ENCODE measurements around the gene KCTD20.
"Not testable (repeated sequence)": the region's sequence is repeated elsewhere in the genome, so short reads cannot be mapped to it uniquely, and the experiment has no call there.

Gene KCTD20

DNA sequence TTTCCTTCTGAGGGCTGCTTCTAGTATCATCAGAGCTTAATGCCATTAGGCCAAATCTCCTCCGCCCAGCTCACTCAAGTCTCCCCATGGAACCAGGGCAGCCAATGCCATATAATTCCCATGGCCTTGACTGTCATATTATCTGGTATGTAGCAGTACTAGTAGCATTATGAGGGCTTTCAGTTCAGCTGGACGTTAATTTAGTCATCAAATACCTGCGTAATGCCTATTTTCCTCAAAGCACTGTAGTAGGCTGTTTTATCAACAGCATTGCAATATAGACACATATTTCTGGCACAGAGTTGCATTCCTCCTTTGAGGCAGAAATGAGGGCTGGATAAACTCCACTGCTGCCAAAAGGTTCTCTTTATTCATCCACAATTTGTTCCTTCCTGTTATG, 1.7 kb downstream of the KCTD20 start:
- DNase-seq (ENCODE audit: low spot score): peak; percentile 12

DNA sequence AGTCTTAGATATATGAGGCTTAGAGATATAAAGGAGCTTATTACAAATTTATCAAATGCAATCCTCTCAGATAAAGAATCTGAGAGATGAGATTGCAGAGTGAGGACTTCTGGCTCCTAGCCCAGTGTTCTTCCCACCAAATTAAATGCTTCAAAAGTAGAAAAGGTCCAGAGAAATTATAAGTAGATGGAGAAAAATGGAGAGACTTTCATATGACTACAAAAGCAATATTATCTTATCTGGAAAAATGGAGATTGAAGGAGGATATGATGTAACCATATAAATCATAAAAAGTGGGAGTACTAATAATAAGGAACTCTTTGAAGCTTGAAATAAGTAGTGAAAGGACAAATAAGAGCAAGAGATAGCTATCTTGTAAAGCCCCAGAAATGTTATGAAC, 2.8 kb downstream of the KCTD20 start:
- DNase-seq (ENCODE audit: low spot score): no peak

DNA sequence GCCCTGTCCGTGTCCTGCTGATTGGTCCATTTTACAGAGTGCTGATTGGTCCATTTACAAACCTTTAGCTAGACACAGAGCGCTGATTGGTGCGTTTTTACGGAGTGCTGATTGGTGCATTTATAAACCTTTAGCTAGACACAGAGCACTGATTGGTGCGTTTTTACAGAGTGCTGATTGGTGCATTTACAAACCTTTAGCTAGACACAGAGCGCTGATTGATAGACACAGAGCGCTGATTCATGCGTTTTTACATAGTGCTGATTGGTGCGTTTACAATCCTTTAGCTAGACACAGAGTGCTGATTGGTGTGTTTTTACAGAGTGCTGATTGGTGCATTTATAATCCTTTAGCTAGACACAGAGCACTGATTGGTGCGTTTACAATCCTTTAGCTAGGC, 6.4 kb downstream of the KCTD20 start:
- DNase-seq (ENCODE audit: low spot score): not testable (repeated sequence)

DNA sequence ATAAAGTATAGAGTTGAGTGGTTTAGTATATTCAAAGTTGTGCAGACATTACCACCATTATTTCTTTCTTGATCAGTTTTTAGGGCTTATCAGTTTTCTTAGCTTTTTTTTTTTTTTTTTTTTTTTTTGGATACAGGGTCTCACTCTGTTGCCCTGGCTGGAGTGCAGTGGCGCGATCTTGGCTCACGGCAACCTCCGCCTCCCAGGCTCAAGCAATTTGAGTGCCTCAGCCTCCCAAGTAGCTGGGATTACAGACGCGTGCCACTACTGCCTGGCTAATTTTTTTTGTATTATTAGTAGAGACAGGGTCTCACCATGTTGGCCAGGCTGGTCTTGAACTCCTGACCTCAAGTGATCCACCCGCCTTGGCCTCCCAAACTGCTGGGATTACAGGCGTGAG, 10.1 kb downstream of the KCTD20 start:
- DNase-seq (ENCODE audit: low spot score): not testable (repeated sequence)

DNA sequence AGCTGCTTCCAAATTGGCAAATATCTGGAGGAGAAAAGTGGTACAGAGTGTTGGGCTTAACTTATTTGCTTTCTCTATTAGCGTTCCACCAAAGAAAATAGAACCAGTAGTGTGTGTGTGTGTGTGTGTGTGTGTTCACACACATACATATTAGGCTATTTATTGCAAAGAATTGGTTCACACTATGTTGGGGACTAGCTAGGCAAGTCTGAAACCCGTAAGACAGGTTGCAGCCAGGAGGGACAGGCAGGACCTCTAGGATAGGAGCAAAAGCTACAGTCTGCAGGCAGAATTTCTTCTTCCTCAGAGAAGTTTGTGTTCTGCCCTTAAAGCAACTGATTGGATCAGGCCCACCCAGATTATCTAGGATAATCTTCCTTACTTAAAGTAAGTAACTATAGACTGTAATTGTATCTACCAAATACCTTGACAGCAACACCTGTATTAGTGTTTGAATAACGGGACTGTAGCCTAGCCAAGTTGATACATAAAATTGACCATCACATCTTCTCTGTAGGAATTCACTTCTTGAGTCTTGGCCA, 12.8 kb downstream of the KCTD20 start:
- no peak for DNase-seq (ENCODE audit: low spot score)

DNA sequence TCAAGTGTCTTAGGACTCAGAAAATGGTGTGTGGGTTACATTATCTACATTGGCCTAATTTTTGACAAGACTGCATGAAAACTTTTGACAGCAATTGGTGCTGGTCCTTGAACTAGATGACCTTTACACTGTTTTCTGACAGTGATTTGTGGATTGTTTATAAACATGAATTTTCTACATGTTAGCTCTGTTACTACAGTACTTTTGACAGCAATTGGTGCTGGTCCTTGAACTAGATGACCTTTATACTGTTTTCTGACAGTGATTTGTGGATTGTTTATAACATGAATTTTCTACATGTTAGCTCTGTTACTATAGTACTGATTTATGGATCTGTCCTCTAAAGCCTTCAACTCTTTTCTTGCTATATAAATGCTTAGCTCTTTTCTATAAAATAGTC, 16.7 kb downstream of the KCTD20 start:
- DNase-seq (ENCODE audit: low spot score): no peak

DNA sequence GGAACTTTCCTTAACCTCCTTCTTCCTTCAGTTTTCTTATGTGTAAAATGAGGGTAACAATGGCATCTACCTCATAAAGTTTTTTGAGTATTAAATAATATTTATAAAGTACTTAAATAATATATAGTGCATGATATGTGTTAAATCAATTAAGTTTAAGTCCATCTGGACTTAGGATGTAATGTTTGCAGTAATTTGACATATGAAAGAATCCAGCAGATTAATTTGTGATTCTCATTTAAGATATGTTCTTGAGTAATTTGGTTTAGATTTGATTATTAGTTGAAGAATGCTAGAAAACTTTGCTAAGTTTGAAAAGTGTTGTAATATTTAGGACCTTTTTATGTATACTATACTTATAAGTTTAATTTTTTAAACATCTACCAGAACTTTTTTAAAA, 18.1 kb downstream of the KCTD20 start:
- no peak for DNase-seq (ENCODE audit: low spot score)

DNA sequence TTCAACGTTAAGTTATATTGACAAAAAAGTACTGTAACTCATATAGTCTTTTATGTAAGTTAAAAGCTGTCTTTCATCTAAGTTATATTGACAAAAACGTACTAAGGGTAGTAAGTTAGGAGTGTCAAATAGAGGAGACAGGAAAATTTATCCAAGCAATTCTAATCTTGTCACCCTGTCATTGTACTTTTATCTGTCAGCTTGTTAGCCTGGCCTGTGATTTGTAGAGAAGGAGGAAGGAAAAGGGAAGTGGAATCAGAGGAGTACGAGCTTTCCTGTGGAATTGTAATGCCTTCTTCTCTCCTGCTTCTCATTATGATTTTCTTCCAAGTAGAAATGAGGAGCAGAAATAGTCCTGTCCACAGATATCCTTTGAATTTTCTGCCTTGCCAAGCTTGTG, 18.8 kb downstream of the KCTD20 start:
- DNase-seq (ENCODE audit: low spot score): no peak

DNA sequence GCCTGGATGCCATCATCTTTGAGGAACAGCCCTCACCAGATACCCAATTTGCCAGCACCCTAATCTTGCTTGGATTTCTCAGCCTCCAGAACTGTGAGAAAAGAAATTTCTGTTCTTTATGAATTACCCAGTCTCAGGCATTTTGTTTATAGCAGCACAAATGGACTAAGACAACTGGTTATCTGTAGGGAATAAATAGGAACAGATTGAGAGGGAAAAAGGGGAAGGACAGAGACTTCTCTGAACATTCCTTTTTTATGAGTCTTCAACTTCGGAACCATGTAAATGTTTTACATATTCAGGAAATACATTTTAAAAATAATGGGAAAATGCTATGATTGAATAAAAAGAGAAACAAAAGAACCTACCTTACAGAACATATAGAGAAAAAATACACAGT, 20.9 kb downstream of the KCTD20 start:
- DNase-seq (ENCODE audit: low spot score): no peak

DNA sequence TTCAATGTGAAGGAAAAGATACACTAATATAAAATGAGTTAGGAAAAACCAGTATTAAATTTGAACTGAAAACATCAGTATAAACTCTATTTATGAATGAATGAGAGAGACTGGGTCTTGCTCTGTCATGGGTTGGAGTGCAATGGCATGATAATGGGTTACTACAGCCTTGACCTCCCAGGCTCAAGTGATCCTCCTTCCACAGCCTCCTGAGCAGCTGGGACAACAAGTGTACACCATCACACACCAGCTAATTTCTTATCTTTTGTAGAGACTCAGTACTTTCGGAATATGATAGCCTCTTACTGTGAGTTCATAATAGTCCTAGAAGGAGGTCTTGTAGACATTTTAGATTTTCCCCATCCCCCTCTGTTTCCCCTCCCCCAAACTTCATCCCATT, 21.4 kb downstream of the KCTD20 start:
- no peak for DNase-seq (ENCODE audit: low spot score)

DNA sequence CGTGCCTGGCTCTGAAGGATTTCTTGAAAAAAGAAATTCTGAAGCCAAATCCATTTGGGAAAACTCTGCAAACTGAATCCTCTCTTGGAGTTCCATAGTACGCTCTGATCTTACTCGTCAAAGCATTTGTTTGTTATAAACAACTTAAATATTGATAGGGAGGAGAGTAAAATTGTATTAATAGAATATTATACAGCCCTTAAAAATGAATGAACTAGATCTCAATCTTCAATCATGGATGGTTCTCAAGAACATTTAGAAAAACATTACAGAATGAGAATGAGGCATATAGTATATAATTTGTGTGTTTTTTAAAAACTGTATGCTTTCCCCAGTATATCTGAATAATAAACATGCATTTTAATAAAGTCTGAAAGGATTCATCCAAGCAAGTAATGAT, 24.8 kb downstream of the KCTD20 start:
- DNase-seq (ENCODE audit: low spot score): no peak

DNA sequence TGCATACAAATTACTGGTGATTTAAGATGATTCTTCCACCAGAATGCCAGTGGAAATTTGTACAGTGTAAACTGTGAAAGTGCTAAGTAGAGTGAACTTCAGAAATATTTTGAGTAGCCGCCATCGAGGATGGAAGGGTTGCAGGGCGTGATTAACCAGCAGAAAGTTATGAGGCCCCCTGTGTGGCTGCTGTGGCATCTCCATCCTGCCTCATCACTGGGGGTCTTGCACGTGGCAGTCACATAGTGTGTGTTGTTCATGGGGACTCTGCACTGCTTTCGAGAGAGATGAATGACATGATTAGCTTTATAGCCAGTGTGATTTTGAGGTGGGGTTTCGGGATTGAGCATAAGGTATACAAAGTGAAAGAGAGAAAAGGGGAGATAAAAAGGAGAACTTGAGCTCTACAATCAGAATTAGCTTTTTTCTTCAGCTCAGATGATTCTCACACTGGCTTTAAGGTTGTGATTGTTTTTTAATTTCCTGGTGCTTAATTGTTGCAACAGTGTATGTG, 26.4 kb downstream of the KCTD20 start:
- no peak for DNase-seq (ENCODE audit: low spot score)

DNA sequence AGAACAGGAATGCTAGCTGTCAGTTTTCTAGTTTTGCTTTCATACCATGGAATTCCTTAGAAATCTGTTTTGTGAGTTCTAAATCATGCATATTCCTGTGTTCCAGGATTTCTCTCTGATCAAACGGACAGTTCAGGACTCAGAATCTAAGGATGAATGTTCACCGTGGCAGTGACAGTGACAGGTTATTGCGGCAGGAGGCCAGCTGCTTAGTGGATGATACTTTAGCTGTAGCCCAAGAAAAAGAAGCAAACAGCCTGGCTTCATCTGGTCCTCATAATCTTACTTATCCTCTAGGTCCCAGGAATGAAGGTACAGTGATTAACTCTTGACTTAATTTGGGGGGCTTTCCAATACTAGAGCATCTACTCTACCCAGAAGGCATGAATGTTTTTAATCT, 27.1 kb downstream of the KCTD20 start:
- DNase-seq (ENCODE audit: low spot score): no peak

DNA sequence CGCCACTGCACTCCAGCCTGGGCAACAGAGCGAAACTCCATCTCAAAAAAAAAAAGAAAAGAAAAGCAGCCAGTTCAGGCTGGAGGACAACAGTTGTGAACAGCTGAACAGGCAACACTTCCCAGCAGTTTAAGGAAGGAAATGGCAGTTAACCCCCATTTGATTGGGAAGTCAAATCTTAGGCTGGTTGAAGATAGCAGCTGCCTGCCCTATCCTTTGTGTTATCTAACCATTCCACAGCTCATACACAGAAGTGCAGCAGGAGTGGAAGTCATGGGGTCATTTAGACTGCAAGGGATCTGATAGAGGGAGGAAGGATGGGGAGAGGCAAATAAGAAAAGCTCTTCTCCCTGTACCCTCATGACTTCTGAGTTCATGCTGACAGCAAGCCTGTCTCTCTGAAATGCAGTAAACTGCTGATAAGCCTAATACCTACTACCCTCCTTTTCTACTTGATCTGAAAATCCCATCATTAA, 35.3 kb downstream of the KCTD20 start:
- DNase-seq (ENCODE audit: low spot score): no peak

DNA sequence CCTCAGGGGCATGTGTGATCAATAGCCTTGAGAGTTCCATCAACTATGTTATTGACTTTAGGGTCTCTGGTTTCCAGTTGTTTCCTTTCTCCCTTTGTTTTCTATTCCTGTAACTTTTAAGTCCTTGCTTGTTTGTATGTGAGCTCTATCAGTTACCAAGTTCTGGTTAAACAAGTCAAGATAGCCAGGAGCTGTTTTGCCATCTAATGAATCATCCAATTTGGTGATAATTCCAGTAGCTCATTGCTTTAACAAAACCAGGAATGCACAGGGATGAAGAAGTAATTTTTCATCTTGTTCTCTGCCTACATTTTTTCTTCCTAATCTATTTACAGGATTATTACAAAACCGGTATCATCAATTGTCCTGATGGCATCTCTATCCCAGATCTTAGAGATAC, 36.5 kb downstream of the KCTD20 start:
- no peak for DNase-seq (ENCODE audit: low spot score)

DNA sequence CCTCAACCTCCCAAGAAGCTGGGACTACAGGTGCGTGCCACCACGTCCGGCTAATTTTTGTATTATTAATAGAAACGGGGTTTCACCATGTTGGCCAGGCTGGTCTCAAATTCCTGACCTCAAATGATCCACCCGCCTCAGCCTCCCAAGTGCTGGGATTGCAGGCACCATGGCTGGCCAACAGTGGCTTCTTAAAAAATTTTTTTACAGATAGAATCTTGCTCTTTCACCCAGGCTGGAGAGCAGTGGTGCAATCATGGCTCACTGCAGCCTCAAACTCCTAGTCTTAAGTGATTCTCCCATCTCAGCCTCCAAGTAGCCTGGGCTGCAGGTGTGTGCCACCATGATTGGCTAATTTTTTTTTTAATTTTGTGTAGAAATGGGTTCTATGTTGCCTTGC, 40.5 kb downstream of the KCTD20 start:
- not testable (repeated sequence) for DNase-seq (ENCODE audit: low spot score)

DNA sequence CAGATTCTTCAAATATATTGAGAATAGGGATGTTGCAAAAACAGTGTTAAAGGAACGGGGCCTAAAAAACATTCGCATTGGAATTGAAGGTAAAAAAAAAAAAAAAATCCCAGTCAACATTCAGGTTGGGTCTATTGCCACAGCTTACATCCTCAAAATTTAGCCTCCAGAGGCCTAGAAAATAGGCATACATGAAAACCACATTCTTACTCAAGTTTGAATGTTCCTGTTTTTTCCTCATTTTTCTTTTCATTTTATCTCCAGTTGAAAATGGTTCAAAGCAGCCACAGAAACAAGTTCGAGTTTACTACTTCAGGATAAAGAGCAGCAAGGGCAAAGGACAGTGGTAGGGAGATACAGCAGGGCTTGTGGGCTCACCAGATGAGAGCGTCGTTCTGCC, 41.9 kb downstream of the KCTD20 start:
- no peak for DNase-seq (ENCODE audit: low spot score)

DNA sequence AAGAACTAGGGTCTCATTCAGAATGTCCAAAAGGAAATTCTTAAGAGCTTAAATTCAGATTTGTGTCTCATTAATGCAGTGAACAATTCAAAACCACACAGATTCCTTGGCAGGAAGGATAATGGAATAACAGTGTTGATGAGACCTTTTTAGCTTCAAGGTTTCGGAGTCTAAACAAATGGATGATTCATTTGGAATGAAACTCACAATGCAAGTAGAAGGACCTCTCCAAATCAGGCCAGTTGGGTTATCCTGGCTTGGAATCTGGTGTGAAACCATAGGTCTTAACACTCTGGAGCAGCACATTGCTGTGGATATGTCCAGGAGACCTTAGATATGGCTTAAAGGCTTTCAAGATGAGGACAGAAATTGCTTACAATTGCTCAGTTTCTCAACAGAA, 44.9 kb downstream of the KCTD20 start:
- DNase-seq (ENCODE audit: low spot score): no peak

DNA sequence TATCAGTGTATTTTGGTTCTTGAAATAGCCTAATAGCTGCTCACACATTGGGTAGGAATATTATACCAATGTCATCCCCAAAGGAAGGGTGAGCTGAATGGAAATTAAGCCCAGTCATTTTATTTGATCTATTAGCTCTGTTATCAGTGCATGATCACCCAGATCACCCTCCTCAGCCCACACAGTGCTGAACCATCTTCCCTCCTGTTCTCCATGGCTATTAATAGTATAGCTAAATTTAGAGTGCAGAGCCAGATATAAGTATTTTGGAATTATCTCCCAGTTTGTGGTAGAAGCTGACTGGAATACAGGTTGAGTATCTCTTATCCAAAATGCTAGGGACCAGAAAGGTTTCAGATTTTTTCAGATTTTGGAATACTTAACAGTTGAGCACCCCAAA, 45.4 kb downstream of the KCTD20 start:
- DNase-seq (ENCODE audit: low spot score): no peak

DNA sequence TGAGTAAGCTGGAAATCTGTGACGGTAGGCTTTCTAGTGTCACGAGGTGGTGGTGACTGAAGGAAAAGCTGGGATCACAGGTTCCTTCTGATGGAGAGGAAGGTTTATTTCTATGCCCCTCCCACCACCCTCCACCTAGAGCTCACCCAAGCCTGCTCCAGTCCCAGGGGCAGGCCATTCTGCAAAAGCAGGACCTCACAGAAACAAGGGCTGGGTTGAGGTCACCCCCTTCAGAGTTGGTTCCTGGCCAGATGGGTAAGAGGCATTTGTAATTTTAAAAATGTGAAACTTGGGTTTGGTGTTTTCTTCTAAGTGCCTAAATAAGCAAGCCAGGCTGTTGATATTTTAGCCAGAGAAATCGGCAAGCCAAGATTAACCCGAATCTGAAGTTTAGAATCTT, 46.6 kb downstream of the KCTD20 start:
- no peak for DNase-seq (ENCODE audit: low spot score)

DNA sequence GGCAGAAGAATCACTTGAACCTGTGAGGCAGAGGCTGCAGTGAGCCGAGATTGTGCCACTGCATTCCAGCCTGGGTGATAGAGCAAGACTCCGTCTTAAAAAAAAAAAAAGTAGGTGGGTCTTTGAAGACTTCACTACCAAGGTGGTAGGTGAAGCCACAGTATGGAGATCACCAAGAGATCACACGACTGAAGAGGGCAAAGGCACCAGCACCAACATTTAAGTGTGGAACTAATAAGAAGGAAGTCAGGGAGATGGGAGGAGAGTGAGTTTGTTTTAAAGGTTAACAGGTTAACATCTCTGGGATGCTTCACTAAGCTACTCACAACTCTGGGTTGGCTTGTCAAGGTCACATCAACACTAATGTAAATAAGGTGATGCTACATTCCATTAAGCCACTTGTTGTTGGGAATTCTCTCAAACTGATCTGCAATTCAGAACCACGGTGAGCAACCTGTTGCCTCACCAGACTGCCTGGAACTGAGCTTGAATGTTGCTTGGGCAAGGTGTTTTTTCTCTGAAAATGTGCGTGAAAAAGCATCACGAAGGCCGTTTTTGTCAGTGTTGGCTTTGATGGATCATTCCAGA, 48.7 kb downstream of the KCTD20 start:
- DNase-seq (ENCODE audit: low spot score): no peak

DNA sequence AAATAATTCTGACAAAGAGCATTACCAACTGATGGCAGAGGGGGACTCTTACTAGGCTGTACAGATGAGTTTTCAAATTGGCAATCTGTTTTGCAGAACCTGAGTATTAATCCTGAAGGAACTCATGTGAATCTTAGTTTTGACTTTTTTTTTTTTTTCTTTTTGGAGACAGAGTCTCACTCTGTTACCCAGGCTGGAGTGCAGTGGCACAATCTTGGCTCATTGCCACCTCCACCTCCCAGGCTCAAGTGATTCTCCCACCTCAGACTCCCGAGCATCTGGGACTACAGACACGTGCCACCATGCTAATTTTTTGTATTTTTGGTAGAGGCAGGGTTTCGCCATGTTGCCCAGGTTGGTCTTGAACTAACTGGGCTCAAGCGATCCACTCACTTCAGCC, 49.3 kb downstream of the KCTD20 start:
- DNase-seq (ENCODE audit: low spot score): no peak

DNA sequence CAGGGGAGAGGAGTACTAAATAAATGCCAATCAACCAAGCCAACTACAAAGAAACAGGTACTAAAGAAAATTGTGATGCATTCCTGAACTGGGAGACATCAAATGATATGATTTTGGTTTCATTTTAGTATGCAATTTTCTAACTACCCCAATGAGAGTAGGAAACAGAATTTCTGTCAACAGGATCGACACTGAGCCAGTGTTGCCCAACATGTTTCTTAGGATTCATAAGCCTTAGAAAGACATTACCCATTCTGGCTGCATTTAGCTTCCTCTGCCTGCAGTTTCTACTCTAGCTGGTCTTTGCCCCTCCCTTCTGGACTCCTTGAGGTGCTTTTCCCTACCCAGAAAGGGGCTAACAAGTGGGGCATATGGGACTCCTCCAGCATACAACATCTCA, 49.8 kb downstream of the KCTD20 start:
- DNase-seq (ENCODE audit: low spot score): no peak

DNA sequence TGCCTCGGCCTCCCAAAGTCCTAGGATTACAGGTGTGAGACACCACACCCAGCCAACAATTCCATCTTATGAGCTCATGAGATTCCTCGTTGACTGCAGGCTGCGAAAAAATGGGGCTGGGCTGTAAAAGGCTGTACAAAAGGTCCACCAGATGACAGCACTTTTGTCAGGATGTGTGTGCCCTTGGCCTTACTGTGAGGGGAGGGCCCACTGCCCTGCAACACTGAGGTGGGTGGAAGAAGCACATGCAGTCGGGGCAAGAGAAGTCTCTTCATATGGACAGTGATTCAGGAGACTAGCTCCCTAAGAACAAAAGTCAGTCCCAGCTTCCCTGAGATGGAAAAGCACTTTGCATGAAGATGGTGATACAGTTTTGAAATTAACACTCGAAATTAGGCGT, 50.5 kb downstream of the KCTD20 start:
- DNase-seq (ENCODE audit: low spot score): no peak
